Type B pancreatic cell (in vitro differentiated cells): ENCODE data around the gene C4A. TPM values are rescaled to one million over a fixed set of nuclear protein-coding genes. Genes with fewer than 3 reads are reported as not detected.
"Not testable (repeated sequence)": the region's sequence is repeated elsewhere in the genome, so short reads cannot be mapped to it uniquely, and the experiment has no call there.

Experiments used
- DNase-seq: peaks from one replicate; pipeline ENCODE4 v3.0.0; 2021; ENCODE audit warnings: mixed read lengths; ENCODE audit not compliant: unreplicated experiment; ENCODE audit errors: extremely low spot score
- H3K27ac Mint-ChIP-seq: 2 replicates; pipeline ENCODE4 v1.8.0; 2021; ENCODE audit warnings: mild to moderate bottlenecking, mixed read lengths
- H3K27me3 Mint-ChIP-seq: 2 replicates; pipeline ENCODE4 v1.8.0; 2021; ENCODE audit warnings: mixed read lengths
- H3K36me3 Mint-ChIP-seq: 2 replicates; pipeline ENCODE4 v1.8.0; 2021; ENCODE audit warnings: mixed read lengths
- H3K4me1 Mint-ChIP-seq: one replicate; pipeline ENCODE4 v1.8.0; 2021; ENCODE audit warnings: mixed read lengths; ENCODE audit not compliant: unreplicated experiment
- H3K4me3 Mint-ChIP-seq: 2 replicates; pipeline ENCODE4 v1.8.0; 2021; ENCODE audit warnings: mild to moderate bottlenecking, mixed read lengths
- H3K9me3 Mint-ChIP-seq: 2 replicates; pipeline ENCODE4 v1.8.0; 2021; ENCODE audit warnings: mixed read lengths
- CTCF ChIP-seq: fragments of 200-600 bp; sonication (generic); conservative IDR thresholded peaks from 2 replicates; pipeline ENCODE4 v1.5.0; 2021; ENCODE audit warnings: antibody characterized with exemption, mild to moderate bottlenecking
- total RNA-seq: library from RNA; stranded (reverse); gene quantifications from 2 replicates; pipeline ENCODE4 v1.2.1, GENCODE V29; 2021; ENCODE audit warnings: low replicate concordance

C4A gene
- total RNA-seq, 1 donor from 2014 or later: 9.7 TPM

DNA sequence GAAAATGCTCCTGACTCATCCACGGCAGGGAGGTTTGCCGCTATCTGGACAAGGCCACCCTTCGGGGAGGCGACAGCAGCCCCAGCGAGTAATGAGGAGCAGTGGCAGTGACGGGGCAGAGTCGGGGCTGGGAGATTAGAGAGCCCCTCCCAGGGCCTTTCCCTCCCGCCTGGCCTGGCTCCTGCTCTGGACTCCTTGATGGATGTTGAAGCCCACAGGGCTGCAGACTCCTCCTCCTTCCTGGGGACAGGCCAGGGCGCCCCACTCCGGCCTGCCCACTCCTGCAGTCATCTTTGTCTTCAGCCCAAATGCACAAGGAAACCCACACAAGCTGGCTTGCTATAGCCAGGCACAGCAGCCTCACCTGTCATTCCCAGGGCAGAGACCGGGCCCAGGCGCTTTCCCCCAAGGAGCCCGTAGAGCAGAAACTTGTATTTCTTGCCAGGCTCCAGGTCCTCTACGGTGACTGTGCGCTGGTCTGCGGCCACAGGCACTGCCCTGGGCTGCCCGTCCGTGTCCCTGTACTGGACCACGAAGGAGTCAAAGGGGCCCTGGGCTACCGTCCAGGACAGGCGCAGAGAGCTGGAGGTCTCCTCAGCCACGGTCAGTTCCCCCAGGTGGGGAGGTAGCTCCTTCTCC is 64.1 kb downstream of the C4A start:
- Mint-ChIP-seq H3K9me3 (no peaks in the 10 kb centered on the region), H3K4me3 (no peak overlapping the region), H3K36me3 (no peaks in the 10 kb centered on the region), H3K4me1 (peaks cover 4% of the 10 kb centered on the region), H3K27ac (no peak overlapping the region), H3K27me3 (peaks cover 2% of the 10 kb centered on the region)
- no peak for TF ChIP-seq CTCF
- DNase-seq: no peak

DNA sequence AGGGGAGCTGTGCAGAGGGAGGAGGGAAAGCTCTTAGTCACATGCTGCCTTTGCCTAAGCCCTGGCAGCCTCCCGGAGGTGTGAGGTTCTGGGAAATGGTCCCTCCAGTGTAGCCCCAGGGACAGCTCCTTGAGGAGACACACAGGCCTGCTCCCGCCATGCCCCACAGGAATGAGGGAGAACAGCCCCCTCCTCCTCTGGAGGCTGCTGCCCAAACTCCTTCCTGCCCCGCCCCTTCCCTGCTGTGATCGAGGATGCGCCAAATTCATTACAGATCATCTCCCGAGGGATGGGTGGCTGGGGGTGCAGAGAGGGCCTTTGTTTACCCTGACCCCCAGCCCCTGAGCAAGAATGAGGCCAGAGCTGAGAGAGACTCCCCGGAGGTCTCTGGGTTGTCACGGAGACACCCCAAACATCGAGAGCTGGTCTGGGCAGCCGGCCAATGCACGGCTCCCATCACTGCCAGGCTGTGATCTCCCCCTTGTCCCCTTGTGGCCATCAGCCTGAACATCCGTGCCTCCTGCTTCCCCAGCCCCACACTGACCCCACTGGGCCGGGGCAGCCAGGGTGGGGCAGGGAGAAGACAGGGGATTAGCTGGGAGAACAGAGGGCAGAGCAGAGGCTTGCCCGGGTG is 64.7 kb downstream of the C4A start:
- peak; percentile 41 for TF ChIP-seq CTCF
- Mint-ChIP-seq H3K4me3 (no peak overlapping the region), H3K36me3 (no peaks in the 10 kb centered on the region), H3K4me1 (peaks cover 4% of the 10 kb centered on the region), H3K27me3 (peaks cover 4% of the 10 kb centered on the region), H3K27ac (no peak overlapping the region), H3K9me3 (no peaks in the 10 kb centered on the region)
- no peak for DNase-seq

- Mint-ChIP-seq H3K27me3 (peaks cover 4% of the 10 kb centered on the region), H3K36me3 (no peaks in the 10 kb centered on the region), H3K9me3 (no peaks in the 10 kb centered on the region), H3K4me1 (peaks cover 4% of the 10 kb centered on the region), H3K27ac (no peak overlapping the region), H3K4me3 (no peak overlapping the region)
- no peak for TF ChIP-seq CTCF
- DNase-seq: no peak
Measured at GRCh38 chr6:32047084-32047478, 65.2 kb downstream of the C4A start.

DNA sequence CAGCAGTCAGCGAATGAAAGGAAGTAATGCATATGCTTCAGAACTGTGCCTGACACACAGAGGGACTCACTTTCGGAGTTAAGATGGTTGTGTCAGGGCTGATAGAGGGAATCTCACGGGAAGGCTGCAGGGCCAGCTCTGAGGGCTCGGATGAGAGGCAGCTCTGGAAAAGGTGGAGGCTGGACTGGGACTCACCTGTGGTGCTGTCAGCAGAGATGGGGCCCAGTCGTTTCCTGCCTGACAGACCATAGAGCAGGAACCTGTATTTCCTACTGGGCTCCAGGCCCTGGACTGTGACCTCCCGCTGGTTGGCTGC is 65.6 kb downstream of the C4A start:
- Mint-ChIP-seq H3K9me3 (no peaks in the 10 kb centered on the region), H3K27me3 (peaks cover 4% of the 10 kb centered on the region), H3K27ac (no peak overlapping the region), H3K4me1 (peaks cover 4% of the 10 kb centered on the region), H3K4me3 (no peak overlapping the region), H3K36me3 (no peaks in the 10 kb centered on the region)
- no peak for TF ChIP-seq CTCF
- DNase-seq: no peak

DNA sequence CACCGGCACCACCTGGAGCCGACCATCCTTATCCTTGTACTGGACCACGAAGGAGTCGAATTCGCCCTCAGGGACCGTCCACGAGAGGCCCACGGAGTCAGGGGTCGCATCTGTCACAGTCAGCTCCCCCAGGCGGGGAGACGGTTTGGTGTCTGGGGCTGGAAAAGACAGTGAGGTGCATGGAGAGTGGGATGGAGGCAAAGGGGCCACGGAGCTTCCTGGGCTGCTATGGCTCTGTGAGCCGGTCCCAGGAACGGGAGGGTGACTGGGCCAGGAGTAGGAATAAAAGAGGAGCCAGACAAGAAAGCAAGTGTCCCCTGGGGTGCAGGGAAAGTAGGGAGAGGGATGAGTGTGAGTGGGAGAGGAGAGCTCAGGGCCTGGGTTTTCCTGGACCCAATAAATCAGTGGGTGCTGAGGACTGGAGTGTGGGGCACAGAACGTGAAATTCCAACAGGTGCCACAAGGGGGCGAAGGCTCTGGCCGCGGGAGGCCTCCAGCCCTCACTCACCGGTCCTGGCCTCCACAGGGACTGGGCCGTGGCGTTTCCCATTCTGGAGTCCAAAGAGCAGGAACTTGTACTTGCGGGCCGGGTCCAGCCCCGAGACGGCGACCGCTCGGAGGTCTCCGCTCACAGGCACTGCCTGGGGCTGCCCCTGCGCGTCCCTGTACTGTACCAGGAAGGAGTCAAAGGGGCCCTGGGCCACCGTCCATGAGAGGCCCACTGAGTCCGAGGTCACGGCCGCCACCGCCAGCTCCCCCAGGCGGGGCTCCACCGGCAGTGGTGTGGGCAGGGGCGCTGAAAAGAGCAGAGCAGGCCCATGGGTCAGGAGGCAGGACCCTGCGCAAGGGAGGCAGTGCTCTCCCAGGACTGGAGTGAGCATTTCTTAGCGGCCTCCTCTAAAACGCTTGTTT is 66.3 kb downstream of the C4A start:
- peak; percentile 86 for TF ChIP-seq CTCF
- Mint-ChIP-seq H3K4me1 (peaks cover 4% of the 10 kb centered on the region), H3K27ac (no peak overlapping the region), H3K9me3 (no peaks in the 10 kb centered on the region), H3K27me3 (peaks cover 4% of the 10 kb centered on the region), H3K4me3 (no peak overlapping the region), H3K36me3 (no peaks in the 10 kb centered on the region)
- no peak for DNase-seq

DNA sequence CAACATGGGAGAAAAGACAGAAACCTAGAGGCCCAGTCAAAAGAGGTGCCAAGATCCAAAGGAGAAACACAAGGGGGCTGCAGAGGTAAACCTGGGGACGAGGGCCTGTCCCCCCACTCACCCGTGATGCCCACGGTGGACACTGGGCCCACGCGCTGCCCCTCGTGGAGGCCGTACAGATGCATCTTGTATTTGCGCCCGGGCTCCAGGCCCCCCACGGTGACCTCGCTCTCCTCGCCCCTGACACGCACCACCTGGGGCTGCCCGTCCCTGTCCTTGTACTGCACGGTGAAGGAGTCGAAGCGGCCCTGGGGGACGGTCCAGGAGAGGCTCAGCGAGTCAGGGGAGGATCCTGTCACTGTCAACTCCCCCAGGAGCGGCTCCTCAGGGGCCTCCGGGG is 67.3 kb downstream of the C4A start:
- DNase-seq, H3K27ac Mint-ChIP-seq, H3K27me3 Mint-ChIP-seq, H3K9me3 Mint-ChIP-seq, H3K4me1 Mint-ChIP-seq, H3K4me3 Mint-ChIP-seq, H3K36me3 Mint-ChIP-seq: not testable (repeated sequence)

DNA sequence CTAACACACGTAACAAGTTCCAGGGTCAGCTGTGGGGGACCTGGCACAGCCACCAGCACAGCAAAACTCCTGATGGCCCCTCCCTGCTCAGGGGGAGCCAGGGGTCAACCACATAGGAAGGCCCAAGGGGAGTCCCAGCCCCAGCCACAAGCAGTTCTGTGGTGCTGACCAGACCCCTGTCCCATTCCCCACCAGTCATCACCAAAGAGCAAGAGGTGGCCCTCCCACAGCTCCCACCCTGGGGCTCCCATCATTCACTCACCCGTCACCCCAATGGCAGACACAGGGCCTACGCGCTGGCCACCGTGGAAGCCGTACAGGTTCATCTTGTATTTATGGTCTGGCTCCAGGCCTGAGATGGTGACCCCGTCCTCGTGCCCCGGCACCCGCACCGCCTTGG is 67.9 kb downstream of the C4A start:
- H3K9me3 Mint-ChIP-seq, DNase-seq: not testable (repeated sequence)

More for the DNA sequence above, 67.9 kb downstream of the C4A start:
- H3K4me3 Mint-ChIP-seq, H3K36me3 Mint-ChIP-seq, H3K27me3 Mint-ChIP-seq, H3K4me1 Mint-ChIP-seq, H3K27ac Mint-ChIP-seq: not testable (repeated sequence)
